ENCODE data around the gene CNOT8. TPM values are rescaled to one million over a fixed set of nuclear protein-coding genes. Genes with fewer than 3 reads are reported as not detected.

The CNOT8 gene
- total RNA-seq, 4 donors from 2014 or later = 32.0 to 96.2 (median 54.2) TPM

DNA sequence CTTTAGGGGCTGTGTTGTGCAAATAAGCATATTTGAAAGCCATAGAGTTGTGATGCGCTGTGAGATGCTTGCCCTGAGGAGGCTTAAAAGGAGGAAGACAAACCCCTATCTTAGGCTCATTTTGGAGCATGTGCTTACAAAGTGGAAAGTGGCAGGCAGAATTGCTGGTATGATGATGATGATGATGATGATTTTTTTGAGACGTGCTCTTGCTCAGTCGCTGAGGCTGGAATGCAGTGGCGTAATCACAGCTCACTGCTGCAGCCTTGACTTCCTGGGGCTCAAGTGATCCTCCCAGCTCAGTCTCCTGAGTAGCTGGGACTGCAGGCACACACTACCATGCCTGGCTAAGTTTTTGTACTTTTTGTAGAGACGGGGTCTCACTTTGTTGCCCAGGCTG, 1.7 kb downstream of the CNOT8 start:
- intact Hi-C loops (cut with DNase I; ENCODE audit: low total_unique reads) = no loop called here
- Histone ChIP-seq H3K4me1 (peaks cover 4 to 5% of the 10 kb centered on the region in 2 donors), H3K36me3 (no peaks in the 10 kb centered on the region), H3K4me3 (peak overlapping the region in 1 of 2 donors; percentile 90), H3K9me3 (no peaks in the 10 kb centered on the region), H3K27me3 (no peaks in the 10 kb centered on the region), H3K27ac (peak overlapping the region; percentile 98)
- TF ChIP-seq, protein P1, sequence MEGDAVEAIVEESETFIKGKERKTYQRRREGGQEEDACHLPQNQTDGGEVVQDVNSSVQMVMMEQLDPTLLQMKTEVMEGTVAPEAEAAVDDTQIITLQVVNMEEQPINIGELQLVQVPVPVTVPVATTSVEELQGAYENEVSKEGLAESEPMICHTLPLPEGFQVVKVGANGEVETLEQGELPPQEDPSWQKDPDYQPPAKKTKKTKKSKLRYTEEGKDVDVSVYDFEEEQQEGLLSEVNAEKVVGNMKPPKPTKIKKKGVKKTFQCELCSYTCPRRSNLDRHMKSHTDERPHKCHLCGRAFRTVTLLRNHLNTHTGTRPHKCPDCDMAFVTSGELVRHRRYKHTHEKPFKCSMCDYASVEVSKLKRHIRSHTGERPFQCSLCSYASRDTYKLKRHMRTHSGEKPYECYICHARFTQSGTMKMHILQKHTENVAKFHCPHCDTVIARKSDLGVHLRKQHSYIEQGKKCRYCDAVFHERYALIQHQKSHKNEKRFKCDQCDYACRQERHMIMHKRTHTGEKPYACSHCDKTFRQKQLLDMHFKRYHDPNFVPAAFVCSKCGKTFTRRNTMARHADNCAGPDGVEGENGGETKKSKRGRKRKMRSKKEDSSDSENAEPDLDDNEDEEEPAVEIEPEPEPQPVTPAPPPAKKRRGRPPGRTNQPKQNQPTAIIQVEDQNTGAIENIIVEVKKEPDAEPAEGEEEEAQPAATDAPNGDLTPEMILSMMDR (IDR thresholded peaks at IDR 0.05) = no peak
- TF ChIP-seq POLR2A (IDR thresholded peaks at IDR 0.05) = no peak
- no peak for DNase-seq

DNA sequence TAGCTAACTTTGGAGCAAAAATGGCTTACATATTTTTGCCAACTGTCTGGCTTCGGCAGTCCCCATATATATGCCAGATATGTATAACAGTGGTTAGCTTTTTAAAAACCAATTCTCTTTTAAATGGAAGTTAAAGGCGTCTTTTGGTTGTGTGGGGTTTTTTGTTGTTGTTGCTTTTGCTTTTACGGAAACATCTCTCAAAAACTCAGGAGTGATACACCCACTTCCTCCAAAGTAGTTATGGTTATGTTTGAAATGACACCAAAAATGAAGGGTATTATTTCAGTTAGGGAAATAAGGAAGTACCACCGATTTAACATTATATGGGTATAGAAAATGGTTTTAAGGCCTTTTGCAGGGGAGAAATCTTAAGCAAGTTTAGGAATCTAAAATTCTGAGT, 2.3 kb downstream of the CNOT8 start:
- Histone ChIP-seq H3K36me3 (no peaks in the 10 kb centered on the region), H3K4me3 (peak overlapping the region in 1 of 2 donors; percentile 13), H3K4me1 (peaks cover 4 to 5% of the 10 kb centered on the region in 2 donors), H3K27me3 (no peaks in the 10 kb centered on the region), H3K9me3 (no peaks in the 10 kb centered on the region), H3K27ac (peak overlapping the region in 1 of 2 donors; percentile 98)
- TF ChIP-seq, protein P1 (IDR thresholded peaks at IDR 0.05) = no peak
- no peak for TF ChIP-seq POLR2A (IDR thresholded peaks at IDR 0.05)
- no peak for DNase-seq
- intact Hi-C loops (cut with DNase I; ENCODE audit: low total_unique reads) = no loop called here

DNA sequence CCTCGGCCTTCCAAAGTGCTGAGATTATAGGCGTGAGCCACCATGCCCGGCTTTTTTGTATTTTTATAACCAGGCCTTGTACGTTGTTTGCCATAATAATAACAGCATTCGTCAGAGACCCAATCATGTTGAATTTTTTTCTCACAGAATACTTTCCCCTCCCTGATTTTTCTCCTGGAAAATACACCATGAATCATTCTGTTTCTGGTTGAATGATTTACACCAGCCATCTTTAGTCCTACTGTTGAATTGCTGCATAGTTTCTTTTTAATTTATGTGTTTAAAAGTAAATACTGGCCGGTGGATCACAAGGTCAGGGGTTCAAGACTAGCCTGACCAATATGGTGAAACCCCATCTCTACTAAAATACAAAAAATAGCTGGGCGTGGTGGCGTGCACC, 3.5 kb downstream of the CNOT8 start:
- intact Hi-C loops (cut with DNase I; ENCODE audit: low total_unique reads) = no loop called here
- Histone ChIP-seq H3K27ac (no peak overlapping the region), H3K36me3 (no peaks in the 10 kb centered on the region), H3K9me3 (no peaks in the 10 kb centered on the region), H3K4me1 (peaks cover 4 to 5% of the 10 kb centered on the region in 2 donors), H3K4me3 (no peak overlapping the region), H3K27me3 (no peaks in the 10 kb centered on the region)
- DNase-seq = no peak
- TF ChIP-seq POLR2A (IDR thresholded peaks at IDR 0.05) = no peak
- TF ChIP-seq, protein P1 (IDR thresholded peaks at IDR 0.05) = no peak

DNA sequence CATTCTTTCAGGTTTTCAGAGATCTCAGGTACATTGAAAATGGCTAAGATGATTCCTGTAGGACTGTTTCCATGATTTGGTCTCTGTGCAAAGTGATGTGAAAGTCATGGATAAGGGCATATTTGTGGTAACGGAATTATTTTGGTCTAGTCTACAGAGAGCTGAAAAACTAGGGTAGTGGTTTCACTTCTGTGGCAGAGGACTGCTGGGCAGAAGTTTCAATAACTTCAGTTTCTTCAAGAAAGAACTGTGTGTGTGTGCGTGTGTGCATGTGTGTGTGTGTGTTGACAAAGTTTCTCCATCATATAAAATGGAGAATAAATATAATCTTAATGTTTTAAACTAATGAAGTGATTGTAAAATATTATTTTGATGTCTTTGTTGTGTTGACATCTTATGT, 4.3 kb downstream of the CNOT8 start:
- Histone ChIP-seq H3K27ac (no peak overlapping the region), H3K36me3 (no peaks in the 10 kb centered on the region), H3K4me3 (no peak overlapping the region), H3K9me3 (no peaks in the 10 kb centered on the region), H3K4me1 (peaks cover 4 to 5% of the 10 kb centered on the region in 2 donors), H3K27me3 (no peaks in the 10 kb centered on the region)
- intact Hi-C loops (cut with DNase I; ENCODE audit: low total_unique reads) = no loop called here
- DNase-seq = no peak
- TF ChIP-seq POLR2A (IDR thresholded peaks at IDR 0.05) = no peak
- TF ChIP-seq, protein P1 (IDR thresholded peaks at IDR 0.05) = no peak

GRCh38 chr5:154863291-154864080, 5.1 kb downstream of the CNOT8 start:
- no peaks in the 10 kb centered on the region for H3K27me3 ChIP-seq
- DNase-seq = no peak
- no peak overlapping the region for H3K4me3 ChIP-seq
- no peaks in the 10 kb centered on the region for H3K9me3 ChIP-seq
- intact Hi-C loops (cut with DNase I; ENCODE audit: low total_unique reads) = no loop called here
- H3K36me3 ChIP-seq = no peaks in the 10 kb centered on the region
- H3K4me1 ChIP-seq = peaks cover 4 to 5% of the 10 kb centered on the region in 2 donors
- H3K27ac ChIP-seq = no peak overlapping the region
- TF ChIP-seq, protein P1 (IDR thresholded peaks at IDR 0.05) = no peak
- no peak for TF ChIP-seq POLR2A (IDR thresholded peaks at IDR 0.05)

Measured in uterus (tissue), 4 donors.